ENCODE results near the gene MTG2. TPM values are rescaled to one million over a fixed set of nuclear protein-coding genes. Genes with fewer than 3 reads are reported as not detected.

MTG2 gene
- total and polyA plus RNA-seq, 4 donors = 13.0 to 28.0 (median 24.4) TPM

DNA sequence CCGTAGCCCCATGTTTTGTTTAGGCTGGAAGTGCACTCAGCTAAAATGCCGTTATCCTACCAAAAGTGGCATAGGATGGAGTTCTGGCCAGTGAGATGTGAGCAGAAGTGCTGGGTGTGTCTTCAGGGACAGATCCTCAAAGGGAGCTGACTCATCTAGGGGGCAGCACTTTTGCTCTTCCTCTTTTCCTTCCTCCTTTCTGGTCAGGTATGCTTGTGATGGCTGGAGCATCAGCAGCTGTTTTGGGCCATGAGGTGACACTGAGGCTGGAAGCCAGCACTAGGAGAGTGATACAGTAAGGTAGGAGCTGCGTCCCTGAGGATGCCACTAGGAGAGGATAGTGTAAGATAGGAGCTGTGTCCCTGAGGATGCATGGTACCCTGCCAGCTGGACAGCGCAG, 50.9 kb downstream of the MTG2 start:
- WGBS = 95% methylated on average over 4 of the region's 4 CpGs
- Histone ChIP-seq H3K36me3 (ENCODE audit: control insufficient read depth in 4 of 4, insufficient read depth in 3 of 4, low read depth in 1 of 4, low read length in 3 of 4) (no peaks in the 10 kb centered on the region), H3K9me3 (ENCODE audit: control insufficient read depth in 4 of 4, low read length in 3 of 4) (no peaks in the 10 kb centered on the region), H3K27me3 (ENCODE audit: control insufficient read depth in 4 of 4, insufficient read depth in 4 of 4, low read length in 3 of 4) (no peaks in the 10 kb centered on the region), H3K9ac (ENCODE audit: low read depth in 1 of 2, low read length in 2 of 2) (no peak overlapping the region), H3K27ac (ENCODE audit: low read depth in 1 of 2, low read length in 2 of 2) (no peak overlapping the region), H3K4me3 (ENCODE audit: low read depth in 1 of 3, low read length in 3 of 3) (no peak overlapping the region), H3K4me1 (ENCODE audit: control insufficient read depth in 4 of 4, insufficient read depth in 4 of 4, low read length in 3 of 4) (peaks cover 0 to 8% (median 5%) of the 10 kb centered on the region in 4 donors)
- TF ChIP-seq, protein P1, sequence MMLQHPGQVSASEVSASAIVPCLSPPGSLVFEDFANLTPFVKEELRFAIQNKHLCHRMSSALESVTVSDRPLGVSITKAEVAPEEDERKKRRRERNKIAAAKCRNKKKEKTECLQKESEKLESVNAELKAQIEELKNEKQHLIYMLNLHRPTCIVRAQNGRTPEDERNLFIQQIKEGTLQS (IDR thresholded peaks at IDR 0.05) = no peak
- TF ChIP-seq YY1 (IDR thresholded peaks at IDR 0.05) (no peak), FOXA1 (IDR thresholded peaks at IDR 0.05) (no peak), HNF4A (conservative IDR thresholded peaks at IDR 0.05) (no peak), RAD21 (IDR thresholded peaks at IDR 0.05) (no peak), RXRA (IDR thresholded peaks at IDR 0.05) (no peak), HNF4G (IDR thresholded peaks at IDR 0.05) (no peak), GABPA (IDR thresholded peaks at IDR 0.05 in 1 of 2, conservative IDR thresholded peaks at IDR 0.05 in 1 of 2) (no peak), TAF1 (conservative IDR thresholded peaks at IDR 0.05) (no peak), SP1 (IDR thresholded peaks at IDR 0.05) (no peak), EGR1 (IDR thresholded peaks at IDR 0.05; ENCODE audit: low read depth in 2 of 2) (no peak), NR2F2 (IDR thresholded peaks at IDR 0.05) (no peak), JUND (IDR thresholded peaks at IDR 0.05) (no peak), FOXA2 (IDR thresholded peaks at IDR 0.05) (no peak)
- TF ChIP-seq, protein P2, sequence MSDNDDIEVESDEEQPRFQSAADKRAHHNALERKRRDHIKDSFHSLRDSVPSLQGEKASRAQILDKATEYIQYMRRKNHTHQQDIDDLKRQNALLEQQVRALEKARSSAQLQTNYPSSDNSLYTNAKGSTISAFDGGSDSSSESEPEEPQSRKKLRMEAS (IDR thresholded peaks at IDR 0.05) = no peak
- TF ChIP-seq, protein P3, sequence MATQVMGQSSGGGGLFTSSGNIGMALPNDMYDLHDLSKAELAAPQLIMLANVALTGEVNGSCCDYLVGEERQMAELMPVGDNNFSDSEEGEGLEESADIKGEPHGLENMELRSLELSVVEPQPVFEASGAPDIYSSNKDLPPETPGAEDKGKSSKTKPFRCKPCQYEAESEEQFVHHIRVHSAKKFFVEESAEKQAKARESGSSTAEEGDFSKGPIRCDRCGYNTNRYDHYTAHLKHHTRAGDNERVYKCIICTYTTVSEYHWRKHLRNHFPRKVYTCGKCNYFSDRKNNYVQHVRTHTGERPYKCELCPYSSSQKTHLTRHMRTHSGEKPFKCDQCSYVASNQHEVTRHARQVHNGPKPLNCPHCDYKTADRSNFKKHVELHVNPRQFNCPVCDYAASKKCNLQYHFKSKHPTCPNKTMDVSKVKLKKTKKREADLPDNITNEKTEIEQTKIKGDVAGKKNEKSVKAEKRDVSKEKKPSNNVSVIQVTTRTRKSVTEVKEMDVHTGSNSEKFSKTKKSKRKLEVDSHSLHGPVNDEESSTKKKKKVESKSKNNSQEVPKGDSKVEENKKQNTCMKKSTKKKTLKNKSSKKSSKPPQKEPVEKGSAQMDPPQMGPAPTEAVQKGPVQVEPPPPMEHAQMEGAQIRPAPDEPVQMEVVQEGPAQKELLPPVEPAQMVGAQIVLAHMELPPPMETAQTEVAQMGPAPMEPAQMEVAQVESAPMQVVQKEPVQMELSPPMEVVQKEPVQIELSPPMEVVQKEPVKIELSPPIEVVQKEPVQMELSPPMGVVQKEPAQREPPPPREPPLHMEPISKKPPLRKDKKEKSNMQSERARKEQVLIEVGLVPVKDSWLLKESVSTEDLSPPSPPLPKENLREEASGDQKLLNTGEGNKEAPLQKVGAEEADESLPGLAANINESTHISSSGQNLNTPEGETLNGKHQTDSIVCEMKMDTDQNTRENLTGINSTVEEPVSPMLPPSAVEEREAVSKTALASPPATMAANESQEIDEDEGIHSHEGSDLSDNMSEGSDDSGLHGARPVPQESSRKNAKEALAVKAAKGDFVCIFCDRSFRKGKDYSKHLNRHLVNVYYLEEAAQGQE (IDR thresholded peaks at IDR 0.05) = no peak
- TF ChIP-seq, protein P4, sequence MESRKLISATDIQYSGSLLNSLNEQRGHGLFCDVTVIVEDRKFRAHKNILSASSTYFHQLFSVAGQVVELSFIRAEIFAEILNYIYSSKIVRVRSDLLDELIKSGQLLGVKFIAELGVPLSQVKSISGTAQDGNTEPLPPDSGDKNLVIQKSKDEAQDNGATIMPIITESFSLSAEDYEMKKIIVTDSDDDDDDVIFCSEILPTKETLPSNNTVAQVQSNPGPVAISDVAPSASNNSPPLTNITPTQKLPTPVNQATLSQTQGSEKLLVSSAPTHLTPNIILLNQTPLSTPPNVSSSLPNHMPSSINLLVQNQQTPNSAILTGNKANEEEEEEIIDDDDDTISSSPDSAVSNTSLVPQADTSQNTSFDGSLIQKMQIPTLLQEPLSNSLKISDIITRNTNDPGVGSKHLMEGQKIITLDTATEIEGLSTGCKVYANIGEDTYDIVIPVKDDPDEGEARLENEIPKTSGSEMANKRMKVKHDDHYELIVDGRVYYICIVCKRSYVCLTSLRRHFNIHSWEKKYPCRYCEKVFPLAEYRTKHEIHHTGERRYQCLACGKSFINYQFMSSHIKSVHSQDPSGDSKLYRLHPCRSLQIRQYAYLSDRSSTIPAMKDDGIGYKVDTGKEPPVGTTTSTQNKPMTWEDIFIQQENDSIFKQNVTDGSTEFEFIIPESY (IDR thresholded peaks at IDR 0.05) = no peak
- TF ChIP-seq, protein P5, sequence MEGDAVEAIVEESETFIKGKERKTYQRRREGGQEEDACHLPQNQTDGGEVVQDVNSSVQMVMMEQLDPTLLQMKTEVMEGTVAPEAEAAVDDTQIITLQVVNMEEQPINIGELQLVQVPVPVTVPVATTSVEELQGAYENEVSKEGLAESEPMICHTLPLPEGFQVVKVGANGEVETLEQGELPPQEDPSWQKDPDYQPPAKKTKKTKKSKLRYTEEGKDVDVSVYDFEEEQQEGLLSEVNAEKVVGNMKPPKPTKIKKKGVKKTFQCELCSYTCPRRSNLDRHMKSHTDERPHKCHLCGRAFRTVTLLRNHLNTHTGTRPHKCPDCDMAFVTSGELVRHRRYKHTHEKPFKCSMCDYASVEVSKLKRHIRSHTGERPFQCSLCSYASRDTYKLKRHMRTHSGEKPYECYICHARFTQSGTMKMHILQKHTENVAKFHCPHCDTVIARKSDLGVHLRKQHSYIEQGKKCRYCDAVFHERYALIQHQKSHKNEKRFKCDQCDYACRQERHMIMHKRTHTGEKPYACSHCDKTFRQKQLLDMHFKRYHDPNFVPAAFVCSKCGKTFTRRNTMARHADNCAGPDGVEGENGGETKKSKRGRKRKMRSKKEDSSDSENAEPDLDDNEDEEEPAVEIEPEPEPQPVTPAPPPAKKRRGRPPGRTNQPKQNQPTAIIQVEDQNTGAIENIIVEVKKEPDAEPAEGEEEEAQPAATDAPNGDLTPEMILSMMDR (IDR thresholded peaks at IDR 0.05; ENCODE audit: low read depth, low read length, missing input control) = no peak
- no peak for DNase-seq (ENCODE audit: low spot score)

Data from liver (tissue), 9 donors.